Amygdala (tissue), 56 donors: Measurements from ENCODE around the gene BRCA2.

Experiments
- DNase-seq, 56 donors: peaks; one replicate each; lab custom pipeline; 2025; lab: John Stamatoyannopoulos, UW

Gene BRCA2

DNA sequence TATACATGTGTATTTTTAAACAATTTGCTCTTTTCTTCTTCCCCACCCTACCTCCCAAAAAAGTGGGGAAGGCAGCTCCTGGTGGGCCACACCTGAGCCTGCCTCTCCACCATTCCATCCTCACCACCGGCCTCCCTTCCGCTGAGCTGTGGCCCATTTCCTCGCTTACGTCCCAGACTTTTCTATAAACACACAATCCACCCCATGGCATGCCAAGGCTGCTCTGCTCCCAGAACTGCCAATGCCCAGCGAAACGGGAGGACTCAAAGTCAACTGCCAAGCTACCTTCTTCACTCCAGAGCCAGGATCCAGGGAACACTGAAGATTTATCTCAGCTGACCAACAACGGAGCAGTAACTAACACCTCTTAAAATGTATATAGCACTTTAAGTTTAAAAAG is 109.8 kb downstream of the BRCA2 start:
- peak in 2 of 56 donors; percentile 9 to 41 for DNase-seq

DNA sequence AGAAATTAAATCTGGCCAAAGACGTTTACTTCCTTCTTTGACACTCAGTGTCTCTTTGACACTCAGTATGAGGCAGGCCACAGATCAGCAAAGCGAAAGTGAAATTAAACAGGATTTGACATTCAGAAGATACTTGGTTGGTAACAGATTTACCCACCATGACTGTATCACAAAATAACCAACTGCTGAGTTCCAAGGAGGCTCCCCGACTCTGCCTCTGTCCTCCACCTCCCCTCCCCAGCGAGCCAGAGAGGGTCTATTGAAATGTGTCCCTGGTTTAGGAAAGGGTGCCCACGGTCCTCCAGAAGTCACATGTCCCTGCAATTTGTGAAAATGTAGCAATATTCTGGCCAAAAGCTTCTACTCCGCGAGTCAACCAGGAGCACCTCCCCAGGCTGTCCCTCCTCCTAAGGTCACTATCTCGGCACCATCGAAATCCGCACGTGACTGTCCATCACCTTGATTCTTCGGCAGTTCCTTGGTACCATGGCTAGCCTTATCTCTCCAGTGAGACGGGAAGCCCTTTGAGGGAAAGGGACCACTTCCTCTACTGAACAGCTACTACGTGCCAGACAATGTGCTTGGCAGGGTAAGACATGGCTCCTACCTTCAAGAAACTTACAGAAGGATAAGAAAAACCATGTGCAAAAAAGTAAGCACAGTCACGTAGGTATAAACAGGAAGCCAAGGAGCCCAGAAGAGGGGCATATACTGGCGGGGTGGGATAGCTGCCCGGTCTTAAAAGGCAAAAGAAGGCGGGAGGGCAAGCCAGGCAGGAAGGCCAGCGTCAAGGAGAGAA is 111.1 kb downstream of the BRCA2 start:
- DNase-seq = peak in 4 of 56 donors; percentile 10 to 47 (median 26)

GRCh38 chr13:32426990-32427851 is 111.9 kb downstream of the BRCA2 start:
- DNase-seq = peak in 40 of 56 donors; percentile 5 to 76 (median 46)

DNA sequence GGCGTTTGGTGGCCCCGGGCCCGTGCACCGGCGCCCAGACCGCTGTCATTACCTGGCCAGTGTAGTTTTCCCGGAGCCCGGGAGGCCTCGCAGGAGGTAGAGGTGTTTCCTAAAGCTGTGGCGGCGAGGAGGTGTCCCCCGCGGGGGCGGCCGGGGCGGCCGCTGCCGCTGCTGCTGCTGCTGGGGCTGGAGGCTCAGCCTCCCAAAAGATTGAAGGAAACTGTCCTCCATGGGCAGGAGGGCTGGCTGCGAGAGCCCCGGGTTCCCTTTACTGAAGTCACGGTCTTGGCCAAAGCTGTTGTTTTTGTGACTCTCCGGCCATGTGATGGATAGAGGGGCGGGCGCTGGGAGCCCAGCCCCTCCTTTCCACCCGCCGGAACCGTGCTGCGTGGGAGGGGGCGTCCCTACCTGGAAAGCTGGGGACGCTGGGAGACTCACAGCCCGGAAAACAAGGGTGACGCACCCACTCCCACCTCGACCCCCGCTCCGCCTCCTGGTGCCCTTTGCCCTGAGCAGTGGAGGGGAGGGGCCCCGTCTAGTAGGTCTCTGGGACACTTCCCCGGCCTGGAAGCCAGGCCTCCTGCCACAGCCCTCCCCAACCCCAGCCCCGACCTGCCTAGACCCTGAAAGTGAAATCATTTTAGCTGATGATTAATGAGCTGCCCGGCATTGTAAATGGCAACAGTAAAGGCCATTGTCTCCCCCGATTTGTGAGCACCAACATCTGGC is 112.7 kb downstream of the BRCA2 start, which contains the start of gene N4BP2L1:
Gene N4BP2L1 (minus strand): TSS at position 279 of the 729 bp plus-strand sequence. CDS start 48 bp downstream, at position 231.
- peak in 55 of 56 donors; percentile 18 to 94 (median 65) for DNase-seq

GRCh38 chr13:32428581-32429432 is 113.5 kb downstream of the BRCA2 start:
- peak in 1 of 56 donors; percentile 45 for DNase-seq

DNA sequence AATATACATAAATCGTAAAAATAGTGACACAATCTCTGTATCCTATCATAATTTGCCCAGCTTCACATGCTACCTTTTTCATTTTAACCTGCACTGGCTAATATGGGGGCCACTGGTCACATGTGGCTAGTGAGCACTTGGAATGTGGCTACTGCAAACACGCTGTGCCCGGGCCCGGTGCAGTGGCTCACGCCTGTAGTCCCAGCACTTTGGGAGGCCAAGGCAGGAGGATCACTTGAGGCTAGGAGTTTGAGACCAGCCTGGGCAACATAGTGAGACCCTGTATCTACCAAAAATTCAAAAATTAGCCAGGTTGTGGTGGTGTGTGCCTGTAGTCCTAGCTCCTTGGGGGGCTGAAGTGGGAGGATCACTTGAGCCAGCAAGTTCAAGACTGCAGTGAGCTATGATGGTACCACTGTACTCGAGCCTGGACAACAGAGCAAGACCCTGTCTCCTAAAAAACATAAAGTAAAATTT is 114.2 kb downstream of the BRCA2 start:
- no peak for DNase-seq

- DNase-seq = peak in 1 of 56 donors; percentile 5
Measured at GRCh38 chr13:32430018-32430747, 114.9 kb downstream of the BRCA2 start.

- DNase-seq = no peak
Measured at GRCh38 chr13:32431361-32431760, 116.1 kb downstream of the BRCA2 start.

DNA sequence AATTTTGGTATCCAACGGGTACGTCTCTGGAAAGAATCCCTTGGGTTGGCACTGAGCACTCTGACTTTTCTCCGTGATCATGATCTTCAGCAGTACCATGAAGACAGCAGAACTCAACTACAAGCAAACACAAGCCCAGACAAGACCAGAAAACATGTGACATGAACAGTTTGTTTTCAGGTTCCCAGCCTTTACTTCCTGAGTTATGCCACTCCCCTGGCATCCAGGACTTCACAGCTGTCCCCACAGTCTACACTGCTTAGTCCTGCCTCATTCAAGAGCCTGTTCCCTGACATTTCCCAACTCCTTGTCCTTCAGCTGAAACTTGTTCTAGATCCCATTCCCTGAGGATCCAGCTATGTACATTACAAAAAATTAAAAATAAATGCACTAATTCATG is 117.5 kb downstream of the BRCA2 start:
- DNase-seq = no peak

GRCh38 chr13:32438871-32439270 is 123.6 kb downstream of the BRCA2 start:
- DNase-seq = no peak

DNA sequence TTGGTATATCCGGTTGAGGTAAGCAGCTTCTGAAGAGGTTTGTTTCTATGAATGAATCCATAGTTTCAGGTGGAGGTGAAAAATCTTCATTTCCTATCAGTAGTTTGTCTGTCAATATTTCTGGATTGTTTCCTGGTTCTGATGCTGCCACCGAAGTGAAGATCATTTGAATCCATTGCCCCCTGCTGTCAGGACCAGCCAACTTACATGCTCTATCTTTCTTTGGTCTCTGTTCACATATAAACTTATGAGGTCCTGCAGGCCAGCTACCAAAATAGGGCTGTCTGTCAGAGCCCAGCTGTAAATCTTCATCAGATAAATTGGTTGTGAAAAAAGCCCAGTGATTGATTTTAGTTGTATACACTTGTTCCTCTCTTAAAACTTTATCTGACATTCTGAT is 127.8 kb downstream of the BRCA2 start:
- peak in 9 of 56 donors; percentile 2 to 64 (median 9) for DNase-seq

DNA sequence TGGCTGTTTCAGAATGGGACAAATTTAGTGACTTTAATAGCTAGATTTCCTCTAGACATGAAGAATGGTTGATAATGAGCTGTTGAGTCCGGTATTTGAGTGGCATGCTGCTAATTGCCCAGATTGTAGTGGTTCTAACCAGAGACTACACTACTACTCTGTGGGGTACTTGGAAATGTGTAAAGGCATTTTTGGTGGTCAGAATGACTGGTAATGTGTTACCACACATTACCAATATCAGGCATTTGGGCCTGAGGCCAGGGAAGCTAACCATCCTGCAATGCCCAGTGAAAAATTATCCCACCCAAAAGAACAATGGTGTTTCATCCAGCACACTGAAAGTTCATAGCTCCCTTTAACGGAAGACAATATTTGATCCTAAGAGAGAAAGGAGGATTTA is 130.2 kb downstream of the BRCA2 start:
- no peak for DNase-seq

DNA sequence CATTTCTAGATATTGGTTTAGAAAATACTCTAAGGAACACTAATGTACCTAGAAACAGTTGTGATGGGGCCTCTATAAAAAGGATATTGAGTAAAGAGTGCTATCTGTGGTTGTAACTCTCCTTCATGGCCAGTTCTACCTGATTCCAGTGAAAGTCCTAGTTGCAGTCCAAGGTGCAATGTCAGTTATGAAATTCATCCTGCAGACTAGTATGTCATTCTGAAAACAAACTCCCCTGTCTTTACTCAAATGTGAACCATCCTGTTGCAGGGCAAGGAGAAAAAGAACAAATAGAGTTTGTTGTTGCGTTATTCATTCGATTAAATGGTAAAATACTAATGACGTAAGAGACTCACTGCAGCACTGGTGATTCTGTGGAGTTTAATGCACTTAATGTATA is 130.9 kb downstream of the BRCA2 start:
- DNase-seq = no peak

DNA sequence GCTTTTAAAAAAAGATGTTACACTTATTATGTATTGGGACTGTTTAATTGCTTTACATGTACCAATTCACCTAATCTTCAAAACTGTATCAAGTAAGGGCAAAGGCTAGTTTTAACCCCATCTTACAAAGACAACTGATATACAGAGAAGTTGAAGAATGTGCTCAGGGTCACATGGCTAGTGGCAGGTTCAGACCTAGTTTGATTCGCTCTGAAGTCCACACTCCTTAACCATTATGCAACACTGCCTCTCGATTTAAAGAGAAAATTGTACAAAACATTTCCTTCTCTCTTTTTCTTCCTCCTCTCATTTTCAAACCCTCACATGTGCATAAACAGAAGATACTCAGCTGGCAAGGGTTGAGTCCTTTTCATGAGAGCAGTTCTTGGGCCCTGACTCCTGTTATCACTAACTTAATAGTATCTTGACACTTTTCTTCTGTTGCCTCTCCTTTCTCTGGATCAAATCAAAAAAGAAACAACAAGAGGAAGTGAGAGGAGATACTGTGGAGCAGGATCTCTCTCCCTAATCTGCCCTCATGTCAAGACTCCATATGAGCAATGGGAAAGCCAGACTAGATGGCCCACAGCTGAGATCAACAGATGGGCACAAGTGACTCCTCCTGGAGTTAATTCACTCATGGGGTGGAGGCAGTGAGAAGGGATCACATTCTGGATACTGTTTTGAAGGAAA is 131.6 kb downstream of the BRCA2 start:
- no peak for DNase-seq

- no peak for DNase-seq
Measured at GRCh38 chr13:32447894-32448623, 132.8 kb downstream of the BRCA2 start.

- DNase-seq = no peak
Measured at GRCh38 chr13:32448972-32449371, 133.7 kb downstream of the BRCA2 start.
